Stomach (tissue), 9 donors: ENCODE measurements around the gene PSTPIP1. TPM values are rescaled to one million over a fixed set of nuclear protein-coding genes. Genes with fewer than 3 reads are reported as not detected.

Source experiments
- DNase-seq, 2 donors: peaks; one replicate each; pipeline versions ENCODE4 v3.0.0 to v3.0.0-alpha.2; 2013 to 2019
- H3K27ac ChIP-seq, 5 donors: fragments of 200-600 bp in 4 of 5; sonication (generic) in 4 of 5; one replicate each; pipeline ENCODE4 v1.5.1; 2013 to 2019; ENCODE audit warnings: mild to moderate bottlenecking in 1 of 5, moderate library complexity in 1 of 5
- H3K27me3 ChIP-seq, 3 donors: fragments of 200-600 bp; sonication (generic); one replicate each; pipeline ENCODE4 v1.5.1; 2017 to 2019; ENCODE audit warnings: mixed run types in 1 of 3
- H3K36me3 ChIP-seq, 4 donors: fragments of 200-600 bp; sonication (generic); 1 replicate in 3 of 4; 2 replicates in 1 of 4; pipeline ENCODE4 v1.5.1; 2016 to 2019
- H3K4me1 ChIP-seq, 4 donors: fragments of 200-600 bp; sonication (generic); one replicate each; pipeline ENCODE4 v1.5.1; 2016 to 2019
- H3K4me3 ChIP-seq, 4 donors: fragments of 200-600 bp; sonication (generic) in 3 of 4; one replicate each; pipeline ENCODE4 v1.5.1; 2016 to 2019; ENCODE audit warnings: mild to moderate bottlenecking in 1 of 4
- H3K9me3 ChIP-seq, 4 donors: fragments of 200-600 bp; sonication (generic); one replicate each; pipeline ENCODE4 v1.5.1; 2016 to 2019
- EP300 ChIP-seq: sonication (generic); formaldehyde crosslinking; IDR thresholded peaks from one replicate; pipeline ENCODE4 v1.6.1; 2017; ENCODE audit warnings: antibody characterized with exemption
- POLR2A ChIP-seq, 4 donors: fragments of 450-650 bp; IDR thresholded peaks; one replicate each; pipeline ENCODE4 v1.6.1; 2016; ENCODE audit warnings: antibody characterized with exemption in 4 of 4, control low read depth in 2 of 4, mild to moderate bottlenecking in 1 of 4, moderate library complexity in 1 of 4
- POLR2AphosphoS5 ChIP-seq, 3 donors: sonication (generic); formaldehyde crosslinking; IDR thresholded peaks; one replicate each; pipeline ENCODE4 v1.6.1; 2016; ENCODE audit warnings: antibody characterized with exemption in 3 of 3
- WGBS, 5 donors: extraction: QIAGEN DNeasy Blood & Tissue Kit in 3 of 5; methylation state at CpG; one replicate each; pipeline versions ENCODE4 v1.1.5 to v1.1.7; 2013 to 2018; 5-methylcytosine and 5-hydroxymethylcytosine counted together
- intact Hi-C: fragments of 100-400 bp; cut with DNase I; formaldehyde crosslinking; loops from one replicate; pipeline ENCODE4 v1.15.1; 2023; ENCODE audit warnings: low total_unique reads
- polyA plus RNA-seq, 3 donors: library from polyadenylated mRNA; stranded (reverse); fragments of 200-250 nt; gene quantifications; one replicate each; pipeline ENCODE4 v1.2.3, GENCODE V29; 2013
- total RNA-seq, 5 donors: library from RNA; depleted of rRNA; stranded (reverse); fragments of >200 nt; gene quantifications; one replicate each; pipeline versions ENCODE4 v1.1.0 to v1.2.3, GENCODE V29; 2014 to 2016
- TF ChIP-seq, protein P1 (sequence below), 7 experiments: fragments of 450-650 bp in 4 of 7; fragments of 200-600 bp in 3 of 7; sonication (generic) in 3 of 7; IDR thresholded peaks; one replicate each; pipeline ENCODE4 v1.5.1; 2016 to 2019; ENCODE audit warnings: antibody characterized with exemption in 7 of 7, control low read depth in 2 of 7, mild to moderate bottlenecking in 1 of 7
- donor health status: healthy with polysubstance abuse.
- donor health status: Bipolar disorder and iron deficiency.
- donor health status: healthy.

PSTPIP1 gene
- total and polyA plus RNA-seq, 8 donors = 0.29 to 75.4 (median 5.4) TPM

- H3K9me3 ChIP-seq = no peaks in the 10 kb centered on the region
- TF ChIP-seq, protein P1, sequence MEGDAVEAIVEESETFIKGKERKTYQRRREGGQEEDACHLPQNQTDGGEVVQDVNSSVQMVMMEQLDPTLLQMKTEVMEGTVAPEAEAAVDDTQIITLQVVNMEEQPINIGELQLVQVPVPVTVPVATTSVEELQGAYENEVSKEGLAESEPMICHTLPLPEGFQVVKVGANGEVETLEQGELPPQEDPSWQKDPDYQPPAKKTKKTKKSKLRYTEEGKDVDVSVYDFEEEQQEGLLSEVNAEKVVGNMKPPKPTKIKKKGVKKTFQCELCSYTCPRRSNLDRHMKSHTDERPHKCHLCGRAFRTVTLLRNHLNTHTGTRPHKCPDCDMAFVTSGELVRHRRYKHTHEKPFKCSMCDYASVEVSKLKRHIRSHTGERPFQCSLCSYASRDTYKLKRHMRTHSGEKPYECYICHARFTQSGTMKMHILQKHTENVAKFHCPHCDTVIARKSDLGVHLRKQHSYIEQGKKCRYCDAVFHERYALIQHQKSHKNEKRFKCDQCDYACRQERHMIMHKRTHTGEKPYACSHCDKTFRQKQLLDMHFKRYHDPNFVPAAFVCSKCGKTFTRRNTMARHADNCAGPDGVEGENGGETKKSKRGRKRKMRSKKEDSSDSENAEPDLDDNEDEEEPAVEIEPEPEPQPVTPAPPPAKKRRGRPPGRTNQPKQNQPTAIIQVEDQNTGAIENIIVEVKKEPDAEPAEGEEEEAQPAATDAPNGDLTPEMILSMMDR (IDR thresholded peaks at IDR 0.05) = no peak
- TF ChIP-seq POLR2A (IDR thresholded peaks at IDR 0.05) (no peak), POLR2AphosphoS5 (IDR thresholded peaks at IDR 0.05) (peak in 1 of 3 donors; percentile 8), EP300 (no peak)
- no peak overlapping the region for H3K27ac ChIP-seq
- H3K4me1 ChIP-seq = peaks cover 0 to 8% (median 0%) of the 10 kb centered on the region in 4 donors
- H3K36me3 ChIP-seq = no peaks in the 10 kb centered on the region
- no peaks in the 10 kb centered on the region for H3K27me3 ChIP-seq
- intact Hi-C loops = no loop called here
- H3K4me3 ChIP-seq = no peak overlapping the region
- DNase-seq = peak in 1 of 2 donors; percentile 50
- WGBS, 5 donors = 33 to 59% (median 48%) methylated on average over 9 of the region's 9 CpGs
These were observed 80.6 kb downstream of the PSTPIP1 start for GRCh38 chr15:77075528-77075927.

DNA sequence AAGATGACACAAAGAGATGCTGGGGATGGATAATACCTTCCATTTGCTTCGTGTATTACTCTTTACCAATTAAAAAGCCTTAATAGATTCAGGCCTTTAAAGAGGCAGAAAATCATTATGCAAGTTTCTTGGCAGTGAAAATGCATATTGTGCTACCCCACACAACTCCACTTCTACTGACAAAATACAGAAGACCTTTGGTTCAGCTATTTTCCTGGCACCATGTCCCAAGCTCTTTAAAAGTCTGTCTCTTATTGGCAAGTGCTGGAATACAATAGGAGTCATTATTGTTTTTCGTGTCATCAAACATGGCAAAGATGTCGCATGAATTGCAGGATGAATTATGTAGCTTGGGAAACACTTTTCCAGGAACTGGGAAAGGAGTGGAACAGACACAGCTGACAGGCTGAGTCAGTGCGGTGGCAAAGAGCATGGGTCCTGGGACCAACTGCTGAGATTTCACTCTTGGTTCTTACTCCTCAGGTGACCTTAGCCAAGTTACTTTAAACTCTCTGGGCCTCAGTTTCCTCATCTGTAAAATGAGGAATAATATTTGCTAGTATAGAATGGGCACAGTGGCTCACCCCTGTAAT is 81.5 kb downstream of the PSTPIP1 start:
- Histone ChIP-seq H3K27me3 (no peaks in the 10 kb centered on the region), H3K27ac (no peak overlapping the region), H3K36me3 (no peaks in the 10 kb centered on the region), H3K4me3 (no peak overlapping the region), H3K4me1 (peaks cover 0 to 4% (median 0%) of the 10 kb centered on the region in 4 donors), H3K9me3 (no peaks in the 10 kb centered on the region)
- no peak for TF ChIP-seq POLR2AphosphoS5 (IDR thresholded peaks at IDR 0.05)
- no peak for TF ChIP-seq EP300
- no peak for TF ChIP-seq POLR2A (IDR thresholded peaks at IDR 0.05)
- DNase-seq = no peak
- intact Hi-C loops = no loop called here
- WGBS, 5 donors = 76 to 90% (median 87%) methylated on average over 4 of the region's 4 CpGs

DNA sequence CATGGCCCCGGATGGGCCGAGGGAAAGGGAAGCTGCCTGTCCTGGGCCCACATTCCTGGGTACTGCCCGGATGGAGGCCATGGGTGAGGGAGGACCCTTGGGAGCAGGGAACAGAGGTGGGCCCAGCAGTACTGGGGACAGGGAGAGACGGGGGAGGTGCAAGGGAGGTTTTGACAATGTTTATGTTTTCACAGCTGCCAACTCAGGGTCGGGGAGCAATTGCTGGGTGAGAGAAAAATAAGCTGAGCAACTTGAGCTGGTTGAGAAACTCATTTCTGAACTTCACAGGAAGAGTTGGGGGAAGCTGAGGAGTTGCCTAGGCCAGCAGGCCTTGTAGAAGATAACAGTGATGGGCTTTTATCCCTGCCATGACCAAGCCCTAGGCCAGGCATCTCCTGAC is 87.0 kb downstream of the PSTPIP1 start:
- intact Hi-C loops = no loop called here
- WGBS, 5 donors = 78 to 89% (median 83%) methylated on average over 5 of the region's 5 CpGs
- Histone ChIP-seq H3K4me1 (peaks cover 5 to 11% (median 10%) of the 10 kb centered on the region in 4 donors), H3K9me3 (no peaks in the 10 kb centered on the region), H3K4me3 (no peak overlapping the region), H3K36me3 (no peaks in the 10 kb centered on the region), H3K27ac (no peak overlapping the region), H3K27me3 (no peaks in the 10 kb centered on the region)
- TF ChIP-seq, protein P1 (IDR thresholded peaks at IDR 0.05) = no peak
- no peak for TF ChIP-seq POLR2AphosphoS5 (IDR thresholded peaks at IDR 0.05)
- TF ChIP-seq POLR2A (IDR thresholded peaks at IDR 0.05) = no peak
- TF ChIP-seq EP300 = no peak
- no peak for DNase-seq

- WGBS, 5 donors = 11 to 15% (median 13%) methylated on average over 19 to 21 of the region's 21 CpGs
- TF ChIP-seq, protein P1 (IDR thresholded peaks at IDR 0.05) = no peak
- TF ChIP-seq EP300 (no peak), POLR2AphosphoS5 (IDR thresholded peaks at IDR 0.05) (peak in 2 of 3 donors; percentile 35 to 58), POLR2A (IDR thresholded peaks at IDR 0.05) (no peak)
- Histone ChIP-seq H3K36me3 (no peaks in the 10 kb centered on the region), H3K4me3 (peak overlapping the region; percentile 21 to 34 (median 25)), H3K4me1 (peaks cover 5 to 11% (median 10%) of the 10 kb centered on the region in 4 donors), H3K9me3 (no peaks in the 10 kb centered on the region), H3K27ac (peak overlapping the region in 3 of 5 donors; percentile 14 to 37 (median 37)), H3K27me3 (no peaks in the 10 kb centered on the region)
- peak; percentile 83 to 91 for DNase-seq
- intact Hi-C loops = no loop called here
These were observed 88.6 kb downstream of the PSTPIP1 start for GRCh38 chr15:77083381-77084160.
